Panc1 (cell line): ENCODE results near the gene SPTBN1.

Experiments
- CTCF ChIP-seq: fragments of 450-650 bp; IDR thresholded peaks from 2 replicates; pipeline ENCODE4 v1.5.1; 2017; ENCODE audit warnings: mild to moderate bottlenecking
- POLR2AphosphoS5 ChIP-seq: IDR thresholded peaks from 2 replicates; pipeline ENCODE4 v1.6.1; 2012; ENCODE audit warnings: mild to moderate bottlenecking, low read depth, low read length, moderate library complexity
- SIN3A ChIP-seq: IDR thresholded peaks from 2 replicates; pipeline ENCODE4 v1.6.1; 2012; ENCODE audit warnings: low read depth, mild to moderate bottlenecking, low read length, moderate library complexity, borderline replicate concordance; ENCODE audit not compliant: insufficient read depth

- TF ChIP-seq CTCF (no peak), POLR2AphosphoS5 (no peak), SIN3A (no peak)
Observed at GRCh38 chr2:54470266-54470938, 14.3 kb downstream of the SPTBN1 start.
